ENCODE measurements around the gene PDXDC1. TPM values are rescaled to one million over a fixed set of nuclear protein-coding genes. Genes with fewer than 3 reads are reported as not detected.

Gene PDXDC1
- total RNA-seq, 1 experiment from 2014 or later: 94.3 TPM

- no peak overlapping the region for H3K4me2 ChIP-seq (ENCODE audit: low read length)
- ATAC-seq: no peak
- TF ChIP-seq ZNF274 (IDR thresholded peaks at IDR 0.05; ENCODE audit: low read depth, low read length) (no peak), EGR1 (IDR thresholded peaks at IDR 0.05; ENCODE audit: low read depth) (no peak), EZH2 (IDR thresholded peaks at IDR 0.05) (no peak)
- H4K20me1 ChIP-seq (ENCODE audit: insufficient read depth): no peaks in the 10 kb centered on the region
- H3K9me3 ChIP-seq (ENCODE audit: control insufficient read depth in 1 of 2, insufficient read depth in 1 of 2, low read depth in 1 of 2, low read length in 2 of 2): no peaks in the 10 kb centered on the region
- H3K4me3 ChIP-seq (replicated peaks in 1 of 2; ENCODE audit: low read depth in 1 of 2, low read length in 2 of 2): no peak overlapping the region
- RAD21 ChIA-PET (ENCODE audit: low non-redundant PET in 1 of 2, low total read pairs in 2 of 2, uncharacterized antibody in 2 of 2, unreplicated experiment in 2 of 2): no interaction called here
- no peaks in the 10 kb centered on the region for H3K27me3 ChIP-seq (ENCODE audit: insufficient read depth, low read length)
- H3K4me1 ChIP-seq (ENCODE audit: control insufficient read depth in 1 of 2, insufficient read depth in 2 of 2, low read length in 2 of 2): no peaks in the 10 kb centered on the region
- H3K79me2 ChIP-seq (ENCODE audit: insufficient read depth, low read length): peaks cover 12% of the 10 kb centered on the region; the same call in 1 of the 2 replicates
- CTCF ChIA-PET: interaction anchor here (0.6 kb wide), 1 partner anchor 12 kb away, joined by 3 read pairs; no protein-coding TSS in a partner anchor
- H2AFZ ChIP-seq (ENCODE audit: low read depth, low read length, poor library complexity, severe bottlenecking): no peak overlapping the region
- no peak overlapping the region for H3K27ac ChIP-seq (ENCODE audit: low read depth, low read length)
- intact Hi-C loops (cut with micrococcal nuclease): no loop called here
- no TSS peak for BruUV-seq (replicated peaks)
- H3K9me2 ChIP-seq (ENCODE audit: insufficient read depth): no peaks in the 10 kb centered on the region
- peaks cover 29 to 40% of the 10 kb centered on the region in 2 experiments; a peak in 3 of 4 replicates for H3K36me3 ChIP-seq (ENCODE audit: control insufficient read depth in 1 of 2, insufficient read depth in 2 of 2, low read length in 2 of 2)
- no peak for DNase-seq (ENCODE audit: low read depth, low spot score)
- no peak overlapping the region for H3K9ac ChIP-seq (ENCODE audit: low read length)
- POLR2A ChIA-PET: no interaction called here
Observed at GRCh38 chr16:15032547-15033308, 57.9 kb downstream of the PDXDC1 start.

DNA sequence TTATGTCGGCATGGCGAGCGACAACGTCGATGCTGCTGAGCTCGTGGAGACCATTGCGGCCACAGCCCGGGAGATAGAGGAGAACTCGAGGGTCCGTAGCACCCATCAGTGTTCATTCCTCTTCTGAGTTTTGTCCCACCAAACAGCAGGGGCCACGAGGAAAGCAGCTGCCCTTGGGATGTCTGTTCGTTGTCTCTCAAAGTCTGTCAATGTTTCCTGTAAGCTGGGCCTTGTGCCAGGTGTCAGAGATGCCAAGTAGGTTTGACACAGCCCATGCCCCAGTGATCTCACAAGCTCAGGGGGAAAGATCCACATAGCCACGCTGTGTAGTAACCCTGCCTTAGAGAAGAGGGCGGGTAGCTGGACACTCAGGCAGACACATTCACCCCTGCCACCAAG, 58.5 kb downstream of the PDXDC1 start:
- no peaks in the 10 kb centered on the region for H3K27me3 ChIP-seq (ENCODE audit: insufficient read depth, low read length)
- peaks cover 30 to 40% of the 10 kb centered on the region in 2 experiments; a peak in 3 of 4 replicates for H3K36me3 ChIP-seq (ENCODE audit: control insufficient read depth in 1 of 2, insufficient read depth in 2 of 2, low read length in 2 of 2)
- no peak overlapping the region for H3K4me2 ChIP-seq (ENCODE audit: low read length)
- intact Hi-C loops (cut with micrococcal nuclease): no loop called here
- peaks cover 7% of the 10 kb centered on the region; the same call in 1 of the 2 replicates for H3K79me2 ChIP-seq (ENCODE audit: insufficient read depth, low read length)
- TF ChIP-seq ZFX (IDR thresholded peaks at IDR 0.05) (no peak), SIN3A (IDR thresholded peaks at IDR 0.05; ENCODE audit: low read depth) (no peak), SP1 (IDR thresholded peaks at IDR 0.05; ENCODE audit: low read depth) (no peak), SRF (IDR thresholded peaks at IDR 0.05; ENCODE audit: low read depth) (no peak), RAD21 (IDR thresholded peaks at IDR 0.05; ENCODE audit: low read depth) (no peak), EGR1 (IDR thresholded peaks at IDR 0.05; ENCODE audit: low read depth) (no peak), ZNF274 (IDR thresholded peaks at IDR 0.05; ENCODE audit: low read depth, low read length) (no peak), YY1 (IDR thresholded peaks at IDR 0.05; ENCODE audit: extremely low read depth, insufficient replicate concordance, low read depth, low read length) (no peak), ZBTB33 (IDR thresholded peaks at IDR 0.05; ENCODE audit: extremely low read depth, insufficient replicate concordance, low read length) (no peak), POLR2AphosphoS5 (IDR thresholded peaks at IDR 0.05; ENCODE audit: low read depth, low read length) (no peak)
- TF ChIP-seq, protein P1, sequence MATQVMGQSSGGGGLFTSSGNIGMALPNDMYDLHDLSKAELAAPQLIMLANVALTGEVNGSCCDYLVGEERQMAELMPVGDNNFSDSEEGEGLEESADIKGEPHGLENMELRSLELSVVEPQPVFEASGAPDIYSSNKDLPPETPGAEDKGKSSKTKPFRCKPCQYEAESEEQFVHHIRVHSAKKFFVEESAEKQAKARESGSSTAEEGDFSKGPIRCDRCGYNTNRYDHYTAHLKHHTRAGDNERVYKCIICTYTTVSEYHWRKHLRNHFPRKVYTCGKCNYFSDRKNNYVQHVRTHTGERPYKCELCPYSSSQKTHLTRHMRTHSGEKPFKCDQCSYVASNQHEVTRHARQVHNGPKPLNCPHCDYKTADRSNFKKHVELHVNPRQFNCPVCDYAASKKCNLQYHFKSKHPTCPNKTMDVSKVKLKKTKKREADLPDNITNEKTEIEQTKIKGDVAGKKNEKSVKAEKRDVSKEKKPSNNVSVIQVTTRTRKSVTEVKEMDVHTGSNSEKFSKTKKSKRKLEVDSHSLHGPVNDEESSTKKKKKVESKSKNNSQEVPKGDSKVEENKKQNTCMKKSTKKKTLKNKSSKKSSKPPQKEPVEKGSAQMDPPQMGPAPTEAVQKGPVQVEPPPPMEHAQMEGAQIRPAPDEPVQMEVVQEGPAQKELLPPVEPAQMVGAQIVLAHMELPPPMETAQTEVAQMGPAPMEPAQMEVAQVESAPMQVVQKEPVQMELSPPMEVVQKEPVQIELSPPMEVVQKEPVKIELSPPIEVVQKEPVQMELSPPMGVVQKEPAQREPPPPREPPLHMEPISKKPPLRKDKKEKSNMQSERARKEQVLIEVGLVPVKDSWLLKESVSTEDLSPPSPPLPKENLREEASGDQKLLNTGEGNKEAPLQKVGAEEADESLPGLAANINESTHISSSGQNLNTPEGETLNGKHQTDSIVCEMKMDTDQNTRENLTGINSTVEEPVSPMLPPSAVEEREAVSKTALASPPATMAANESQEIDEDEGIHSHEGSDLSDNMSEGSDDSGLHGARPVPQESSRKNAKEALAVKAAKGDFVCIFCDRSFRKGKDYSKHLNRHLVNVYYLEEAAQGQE (IDR thresholded peaks at IDR 0.05; ENCODE audit: low read depth): no peak
- TF ChIP-seq, protein P2, sequence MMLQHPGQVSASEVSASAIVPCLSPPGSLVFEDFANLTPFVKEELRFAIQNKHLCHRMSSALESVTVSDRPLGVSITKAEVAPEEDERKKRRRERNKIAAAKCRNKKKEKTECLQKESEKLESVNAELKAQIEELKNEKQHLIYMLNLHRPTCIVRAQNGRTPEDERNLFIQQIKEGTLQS (IDR thresholded peaks at IDR 0.05): no peak
- CTCF ChIA-PET: no interaction called here
- POLR2A ChIA-PET: no interaction called here
- RAD21 ChIA-PET (ENCODE audit: low non-redundant PET in 1 of 2, low total read pairs in 2 of 2, uncharacterized antibody in 2 of 2, unreplicated experiment in 2 of 2): no interaction called here
- no peak overlapping the region for H3K27ac ChIP-seq (ENCODE audit: low read depth, low read length)
- no peaks in the 10 kb centered on the region for H3K4me1 ChIP-seq (ENCODE audit: control insufficient read depth in 1 of 2, insufficient read depth in 2 of 2, low read length in 2 of 2)
- DNase-seq (ENCODE audit: low read depth, low spot score): no peak
- H3K9me2 ChIP-seq (ENCODE audit: insufficient read depth): no peaks in the 10 kb centered on the region
- no peaks in the 10 kb centered on the region for H4K20me1 ChIP-seq (ENCODE audit: insufficient read depth)
- no peak overlapping the region for H3K9ac ChIP-seq (ENCODE audit: low read length)
- BruUV-seq (replicated peaks): no TSS peak
- H3K4me3 ChIP-seq (replicated peaks in 1 of 2; ENCODE audit: low read depth in 1 of 2, low read length in 2 of 2): no peak overlapping the region
- no peak overlapping the region for H2AFZ ChIP-seq (ENCODE audit: low read depth, low read length, poor library complexity, severe bottlenecking)
- no peak for ATAC-seq
- no peaks in the 10 kb centered on the region for H3K9me3 ChIP-seq (ENCODE audit: control insufficient read depth in 1 of 2, insufficient read depth in 1 of 2, low read depth in 1 of 2, low read length in 2 of 2)
